Measurements from ENCODE around the gene NPLOC4.

Gene NPLOC4

GRCh38 chr17:81563861-81564586 is 72.9 kb downstream of the NPLOC4 start:
- peak; percentile 49 for DNase-seq

GRCh38 chr17:81561494-81561885 is 75.4 kb downstream of the NPLOC4 start:
- peak; percentile 22 for DNase-seq

- DNase-seq, result no peak
These were observed 77.7 kb downstream of the NPLOC4 start for GRCh38 chr17:81558941-81559806.

DNA sequence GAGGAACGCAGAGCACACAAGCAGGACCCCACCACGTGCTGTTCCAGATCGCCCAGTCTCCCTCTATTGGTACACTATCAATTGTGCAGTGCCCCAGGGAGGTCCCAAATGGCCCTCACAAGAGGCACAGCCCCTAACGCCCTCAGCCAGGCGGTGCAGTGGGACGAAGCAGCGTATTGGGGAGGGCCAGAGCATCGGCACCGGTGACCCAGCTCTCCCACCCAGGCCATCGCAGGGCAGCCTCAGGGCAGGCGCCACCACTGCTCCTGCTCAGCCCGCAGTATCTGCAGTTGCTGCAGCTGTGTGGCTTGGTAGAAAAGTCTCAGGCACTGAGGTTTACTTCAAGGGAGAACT is 78.8 kb downstream of the NPLOC4 start:
- DNase-seq, result no peak

GRCh38 chr17:81557276-81558114 is 79.4 kb downstream of the NPLOC4 start:
- no peak for DNase-seq

- no peak for DNase-seq
These were observed 80.0 kb downstream of the NPLOC4 start for GRCh38 chr17:81556863-81557262.

GRCh38 chr17:81556175-81556691 is 80.7 kb downstream of the NPLOC4 start:
- peak; percentile 48 for DNase-seq

GRCh38 chr17:81553616-81554181 is 83.2 kb downstream of the NPLOC4 start:
- DNase-seq, result peak; percentile 55

DNA sequence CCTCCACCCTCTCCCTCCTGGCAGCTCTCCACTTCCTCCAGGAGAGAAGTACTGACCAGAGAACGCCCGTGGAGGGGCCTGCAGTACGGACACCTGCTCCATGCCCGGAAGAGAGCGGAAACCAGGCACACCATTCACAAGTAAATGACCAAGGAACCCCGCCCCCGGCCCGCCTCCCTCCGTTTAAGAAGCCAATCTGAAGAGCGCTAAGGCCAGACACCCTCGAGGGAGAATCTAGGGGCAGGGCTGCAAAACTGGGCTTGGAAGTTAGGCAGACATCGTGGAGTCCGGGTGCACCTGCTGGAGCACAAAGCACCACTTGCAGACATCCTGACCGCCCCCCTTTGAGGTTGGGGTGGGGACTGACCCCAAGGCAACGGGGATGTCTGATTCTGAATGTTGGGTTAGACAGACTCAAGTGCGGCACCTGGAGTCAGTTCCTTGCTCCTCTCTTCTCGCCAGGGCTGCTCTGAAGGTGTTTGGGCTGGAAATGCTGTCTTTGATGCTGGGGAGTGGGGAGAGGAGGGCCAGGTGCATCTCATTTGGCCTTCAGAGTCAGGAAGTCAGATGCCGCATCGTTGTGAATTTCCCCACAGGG is 83.8 kb downstream of the NPLOC4 start:
- peak; percentile 73 for DNase-seq

GRCh38 chr17:81552244-81553017 is 84.5 kb downstream of the NPLOC4 start, which contains the start of gene FAAP100:
Gene FAAP100, minus strand, starts transcription at chr17:81552353. Its CDS starts 23 bp downstream, at chr17:81552330.
- peak; percentile 89 for DNase-seq

DNA sequence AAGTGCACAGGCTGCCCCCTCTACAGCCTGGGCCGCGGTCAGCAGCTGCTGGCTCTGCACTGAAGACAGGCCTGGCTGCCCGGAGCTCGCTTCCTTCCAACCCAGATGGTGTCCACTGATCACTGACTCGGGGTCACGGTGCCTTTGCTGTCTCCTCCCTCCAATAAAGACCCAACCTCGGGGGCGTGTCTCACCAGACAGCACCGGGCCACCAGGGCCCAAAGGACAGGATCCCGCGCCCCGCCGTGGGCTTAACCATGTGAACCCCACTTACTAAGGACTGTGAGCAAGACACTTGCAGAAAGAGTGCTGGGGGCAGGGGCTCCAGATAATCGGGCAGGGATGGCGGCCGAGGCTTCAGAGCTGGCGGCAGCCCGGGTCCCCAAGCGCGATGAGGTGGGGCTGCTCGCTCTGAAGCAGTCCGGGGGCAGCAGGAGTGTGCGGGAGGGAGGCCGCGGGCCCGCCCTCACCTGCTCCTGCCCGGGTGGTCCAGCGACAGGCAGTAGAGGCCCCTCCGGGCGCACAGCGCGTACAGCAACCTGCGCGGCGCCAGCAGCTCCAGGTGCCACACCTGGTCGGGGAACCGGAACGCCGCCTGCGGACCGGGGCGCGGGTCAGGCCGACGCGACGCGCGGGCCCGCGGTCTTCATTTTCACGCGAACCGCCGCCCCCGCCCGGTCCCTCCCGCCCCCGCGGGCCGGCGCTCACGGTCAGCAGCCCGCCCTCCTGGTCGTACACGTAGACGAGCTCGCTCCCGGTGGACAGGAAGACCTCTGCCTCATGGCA is 85.3 kb downstream of the NPLOC4 start:
- peak; percentile 13 for DNase-seq

GRCh38 chr17:81550830-81551457 is 86.0 kb downstream of the NPLOC4 start:
- no peak for DNase-seq

GRCh38 chr17:81550285-81550684 is 86.6 kb downstream of the NPLOC4 start:
- DNase-seq, result no peak

- no peak for DNase-seq
These were observed 87.1 kb downstream of the NPLOC4 start for GRCh38 chr17:81549826-81550225.

DNA sequence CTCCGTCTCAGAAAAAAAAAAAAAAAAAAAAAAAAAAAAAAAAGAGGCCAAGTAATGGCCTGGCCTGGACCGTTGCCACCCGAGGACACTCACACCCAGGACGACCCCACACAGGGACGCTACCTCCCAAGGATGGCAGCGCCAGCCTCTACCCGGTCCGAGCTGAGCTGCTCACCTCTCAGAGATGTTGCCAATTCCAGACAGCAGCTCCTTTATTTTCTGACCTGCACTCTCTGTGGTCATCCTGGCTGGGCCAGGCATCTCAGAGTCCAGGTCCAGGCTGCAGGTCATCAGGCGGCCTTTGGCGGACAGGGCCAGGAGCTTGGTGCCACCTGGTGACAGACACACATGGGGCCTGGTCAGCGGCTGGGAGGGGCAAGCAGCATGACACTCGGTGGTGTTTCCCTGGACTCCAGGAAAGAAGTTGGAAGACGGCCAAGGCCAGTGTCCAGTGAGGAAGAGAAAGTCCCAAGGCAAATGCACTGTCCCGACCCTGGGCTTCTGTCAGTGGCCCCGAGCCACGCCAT is 87.8 kb downstream of the NPLOC4 start:
- no peak for DNase-seq

GRCh38 chr17:81547614-81547982 is 89.3 kb downstream of the NPLOC4 start:
- no peak for DNase-seq

- no peak for DNase-seq
These were observed 89.9 kb downstream of the NPLOC4 start for GRCh38 chr17:81546906-81547613.

GRCh38 chr17:81545160-81545949 is 91.6 kb downstream of the NPLOC4 start:
- DNase-seq, result no peak
